ENCODE data around the gene KIFC3.
A peak's percentile ranks its signal among the peaks of the same experiment; 100 is the strongest.
"Not testable (repeated sequence)": the region's sequence is repeated elsewhere in the genome, so short reads cannot be mapped to it uniquely, and the experiment has no call there.

KIFC3 gene

GRCh38 chr16:57823836-57824235, 21.5 kb upstream of the KIFC3 start:
- DNase-seq, result no peak

GRCh38 chr16:57822856-57823255, 20.6 kb upstream of the KIFC3 start:
- DNase-seq, result no peak

DNA sequence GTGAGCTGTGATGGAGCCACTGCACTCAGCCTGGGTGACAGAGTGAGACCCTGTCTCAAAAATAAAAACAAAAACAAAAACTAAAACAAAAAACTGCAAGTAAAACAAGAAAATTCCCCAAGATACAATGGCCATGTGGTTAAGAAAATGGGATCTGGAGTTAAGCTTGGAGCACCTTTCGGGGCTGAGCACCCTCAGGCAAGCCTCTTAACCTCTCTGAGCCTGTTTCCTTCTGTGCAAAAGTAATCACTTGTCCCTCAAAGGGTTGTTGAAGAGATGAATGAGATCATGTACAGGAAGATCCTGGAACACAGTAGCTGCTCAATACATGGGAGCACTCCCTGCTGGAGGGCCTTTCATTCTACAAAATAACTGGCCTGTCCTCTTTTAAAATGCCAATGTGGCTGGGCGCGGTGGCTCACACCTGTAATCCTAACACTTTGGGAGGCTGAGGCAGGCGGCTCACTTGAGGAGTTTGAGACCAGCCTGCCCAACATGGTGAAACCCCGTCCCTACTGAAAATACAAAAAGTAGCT, 19.8 kb upstream of the KIFC3 start:
- DNase-seq, result no peak

DNA sequence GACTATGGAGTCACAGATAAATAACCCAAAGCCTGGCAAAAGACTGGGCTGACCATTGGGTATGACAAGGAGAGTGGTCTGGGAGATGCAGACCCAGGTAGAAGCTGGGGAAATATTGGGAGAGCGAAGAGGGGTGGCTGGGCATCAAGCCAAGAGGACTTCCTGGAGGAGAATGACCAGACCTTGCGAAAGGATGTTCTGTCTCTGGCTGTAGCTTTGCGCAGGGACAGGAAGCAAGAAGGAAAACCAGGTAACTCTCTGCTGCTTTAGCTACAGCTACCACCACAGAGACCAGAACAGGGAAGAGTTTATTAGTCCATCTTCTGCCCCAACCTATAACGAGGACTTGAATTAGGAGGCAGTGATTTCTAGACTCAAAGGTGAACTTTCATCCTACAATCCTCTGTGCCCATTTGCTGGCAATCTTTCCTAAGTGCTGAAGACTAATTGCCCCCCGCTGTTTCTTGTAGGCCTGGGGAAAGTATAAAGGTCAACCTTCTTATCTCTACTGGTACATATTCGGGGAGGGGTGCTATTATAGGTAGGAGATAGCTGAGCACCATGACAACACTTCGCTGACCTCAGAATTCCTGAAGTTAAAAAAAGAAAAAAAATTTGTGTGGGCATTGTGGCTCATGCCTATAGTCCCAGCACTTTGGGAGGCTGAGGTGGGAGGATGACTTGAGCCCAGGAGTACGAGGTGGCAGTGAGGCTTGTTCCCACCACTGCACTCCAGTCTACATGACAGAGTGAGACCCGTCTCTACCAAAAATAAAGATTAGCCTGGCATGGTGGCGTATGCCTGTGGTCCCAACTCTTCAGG, 19.1 kb upstream of the KIFC3 start:
- no peak for DNase-seq

DNA sequence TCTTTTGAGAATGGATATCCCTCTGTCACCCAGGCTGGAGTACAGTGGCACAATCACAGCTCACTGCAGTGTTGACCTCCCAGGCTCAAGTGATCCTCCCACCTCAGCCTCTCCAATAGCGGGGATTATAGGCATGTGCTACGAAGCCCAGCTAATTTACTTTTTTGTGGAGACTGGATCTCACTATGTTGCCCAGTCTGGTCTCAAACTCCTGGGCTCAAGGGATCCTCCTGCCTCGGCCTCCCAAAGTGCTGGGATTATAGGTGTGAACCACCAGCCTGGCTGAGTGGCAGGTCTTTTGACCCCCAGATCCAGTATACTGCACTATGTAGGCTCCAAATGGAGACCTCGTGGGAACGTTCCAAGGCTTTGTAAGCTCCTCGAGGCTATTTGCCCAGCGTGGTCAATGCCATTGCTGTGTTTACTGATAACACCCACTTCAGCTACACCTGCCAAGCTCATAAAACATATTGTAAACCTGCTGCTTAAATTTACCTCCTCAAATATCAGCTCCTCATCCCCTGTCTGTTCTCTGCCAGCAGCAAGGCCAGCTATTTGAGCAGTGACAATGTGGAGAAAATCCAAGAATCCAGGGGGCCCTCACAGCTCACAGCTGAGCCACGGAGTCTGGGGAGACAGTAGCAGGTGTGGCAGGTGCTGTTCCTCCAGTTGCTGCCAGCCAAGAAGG, 16.2 kb upstream of the KIFC3 start:
- DNase-seq, result no peak

- no peak for DNase-seq
Observed at GRCh38 chr16:57817680-57818079, 15.4 kb upstream of the KIFC3 start.

GRCh38 chr16:57815987-57816745, 13.9 kb upstream of the KIFC3 start:
- peak; percentile 69 for DNase-seq

- DNase-seq, result no peak
Observed at GRCh38 chr16:57814896-57815295, 12.6 kb upstream of the KIFC3 start.

DNA sequence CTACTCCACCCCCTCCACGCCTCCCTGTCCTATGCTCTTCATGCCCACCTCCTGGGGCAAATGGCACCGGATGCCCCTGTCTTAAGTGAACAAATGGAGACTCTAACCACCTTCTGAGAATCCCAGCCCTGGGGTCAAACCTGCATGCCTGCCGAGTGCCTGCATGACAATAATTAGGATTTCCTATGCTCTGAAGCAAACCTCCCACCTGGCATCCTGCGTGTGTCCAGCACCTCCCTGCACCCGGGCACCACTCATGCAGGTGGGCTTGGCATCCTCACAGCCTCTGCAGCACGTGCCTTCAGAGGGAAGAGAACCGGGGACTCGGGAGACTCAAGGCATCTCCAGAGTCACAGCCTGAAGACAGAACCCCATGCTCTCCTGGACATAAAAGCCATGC, 11.2 kb upstream of the KIFC3 start:
- DNase-seq, result no peak

GRCh38 chr16:57811340-57811739, 9.0 kb upstream of the KIFC3 start:
- DNase-seq, result not testable (repeated sequence)

- peak; percentile 82 for DNase-seq
Observed at GRCh38 chr16:57810197-57811031, 8.1 kb upstream of the KIFC3 start.

- no peak for DNase-seq
Observed at GRCh38 chr16:57809276-57810196, 7.2 kb upstream of the KIFC3 start.

GRCh38 chr16:57808589-57809228, 6.4 kb upstream of the KIFC3 start:
- no peak for DNase-seq

DNA sequence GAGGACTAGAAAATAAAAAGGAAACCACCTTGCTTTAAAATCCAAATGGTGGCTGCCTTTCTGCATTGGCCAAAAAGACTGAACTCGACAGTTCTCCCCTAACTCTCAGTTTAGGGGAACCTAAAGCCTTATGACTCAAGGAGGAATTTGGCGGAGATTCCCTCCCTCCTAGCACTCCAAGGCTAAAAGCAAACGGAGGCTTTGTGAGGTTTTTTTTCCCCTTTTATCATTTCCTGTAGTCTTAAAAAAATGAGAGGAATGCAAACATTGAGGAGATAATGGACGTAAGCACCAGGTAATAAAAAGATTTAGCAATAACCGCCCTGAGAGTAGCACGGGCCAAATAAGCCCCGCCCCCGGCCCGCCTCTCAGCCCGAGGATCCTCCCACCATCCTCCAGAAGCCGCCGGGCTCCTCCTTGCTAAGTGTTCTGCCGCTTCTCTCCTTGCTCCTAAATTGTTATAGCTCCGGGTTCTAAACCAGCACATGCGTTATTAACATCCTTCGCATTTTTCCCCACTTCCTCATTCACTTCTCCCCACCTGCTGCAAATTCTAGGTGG, 5.8 kb upstream of the KIFC3 start:
- peak; percentile 80 for DNase-seq

- DNase-seq, result no peak
Observed at GRCh38 chr16:57807252-57807967, 5.1 kb upstream of the KIFC3 start.

DNA sequence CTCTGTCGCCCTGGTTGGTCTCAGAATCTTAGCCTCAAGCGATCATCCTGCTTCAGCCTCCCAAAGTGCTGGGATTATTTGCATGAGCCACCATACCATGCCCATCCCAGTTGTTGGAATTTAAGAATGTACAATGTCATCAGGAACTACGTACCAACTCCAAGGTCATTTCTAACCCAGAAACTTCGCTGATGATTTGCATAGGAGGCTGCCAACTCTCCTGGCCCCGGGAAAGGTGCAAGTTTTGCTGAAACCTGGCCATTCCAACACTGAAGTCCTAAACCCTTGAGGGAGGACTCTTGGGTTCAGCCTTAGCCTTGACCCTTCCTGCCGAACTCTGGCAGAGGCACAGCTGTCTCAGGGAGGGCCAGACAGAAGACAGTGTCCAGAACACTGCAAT, 2.9 kb upstream of the KIFC3 start:
- DNase-seq, result no peak

- no peak for DNase-seq
Observed at GRCh38 chr16:57804111-57804837, 2.0 kb upstream of the KIFC3 start.

DNA sequence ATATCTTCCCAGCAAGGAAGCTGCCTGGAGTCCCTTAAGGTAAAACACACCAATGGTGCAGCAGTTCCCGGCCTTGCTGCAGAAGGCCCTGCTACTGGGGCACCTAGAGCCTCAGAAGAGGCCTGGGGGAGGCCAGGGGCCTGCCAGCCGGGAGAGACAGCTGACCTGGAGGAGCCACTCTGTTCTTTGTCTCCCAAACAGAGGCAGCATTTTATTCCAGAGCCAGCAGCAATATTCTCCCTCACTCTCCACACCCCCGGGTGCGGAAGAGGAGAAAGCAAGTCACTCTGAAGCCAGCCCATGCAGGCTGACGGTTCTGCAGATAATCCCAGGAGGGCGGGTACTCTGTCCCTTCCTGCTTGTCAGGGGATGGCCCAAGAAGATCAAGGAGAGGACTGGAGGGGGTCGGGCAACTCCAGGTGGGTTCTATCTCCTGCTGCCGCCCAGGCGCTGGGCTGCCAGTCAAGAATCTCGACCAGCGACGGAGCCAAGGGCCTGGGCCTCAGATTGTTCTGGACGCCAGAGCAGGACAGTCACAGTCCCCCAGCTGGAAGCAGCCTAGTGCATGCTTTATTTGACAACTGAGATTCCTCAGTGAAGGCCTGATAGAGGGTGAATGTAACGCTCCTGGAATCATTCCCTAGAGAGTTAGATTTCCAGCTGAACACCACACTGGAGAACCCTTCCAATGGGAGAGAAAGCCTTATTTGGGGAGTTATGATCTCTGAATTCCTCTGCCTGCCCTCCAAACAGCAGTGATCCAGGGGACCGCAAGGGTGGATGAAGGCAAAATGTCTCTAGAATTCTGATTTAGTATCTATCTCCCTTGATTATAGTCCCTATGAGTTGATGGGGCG, 1.1 kb upstream of the KIFC3 start:
- no peak for DNase-seq

Data from activated CD8-positive, alpha-beta memory T cell treated with anti-CD3 and anti-CD28 coated beads, Interleukin-2, amount 50 U/mL, for 48 hours (primary cell).